Erythroblast (primary cell): ENCODE results near the gene CPSF4.

Source experiments
- GATA1 ChIP-seq: IDR thresholded peaks from 2 replicates; pipeline ENCODE4 v1.6.1; 2011; ENCODE audit warnings: low read depth, mild to moderate bottlenecking, control low read depth, low read length, moderate library complexity
- POLR2A ChIP-seq: IDR thresholded peaks from 2 replicates; pipeline ENCODE4 v1.6.1; 2011; ENCODE audit warnings: mild to moderate bottlenecking, low read length

DNA sequence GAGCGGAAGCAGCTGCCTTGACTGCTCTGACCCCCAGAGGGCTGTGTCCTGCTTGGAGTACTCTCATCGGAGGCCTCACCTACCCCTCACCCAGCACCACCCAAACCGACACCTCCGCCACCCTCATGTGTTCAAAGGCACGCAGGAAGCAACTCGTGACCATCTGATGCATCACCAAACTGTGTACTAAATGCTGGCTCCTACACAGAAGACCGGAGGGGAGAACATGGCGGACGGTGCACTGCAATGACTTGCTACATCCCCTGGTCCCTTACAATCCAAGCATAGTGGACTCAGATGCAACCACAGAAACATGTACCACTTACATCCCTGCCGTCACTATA lies 33.8 kb upstream of the CPSF4 start:
- no peak for TF ChIP-seq POLR2A
- TF ChIP-seq GATA1: no peak
